BJ (cell line): Measurements from ENCODE around the gene ARHGEF17. TPM values are rescaled to one million over a fixed set of nuclear protein-coding genes. Genes with fewer than 3 reads are reported as not detected.

Source experiments
- CTCF ChIA-PET: fragments of 350-600 bp; formaldehyde crosslinking; extraction: SDS; loops from one replicate; lab custom pipeline; 2021; ENCODE audit warnings: antibody characterized with exemption, inconsistent platforms; lab: Yijun Ruan, JAX
- POLR2A ChIA-PET: fragments of 300-600 bp; sonication (Branson Sonifier 250); formaldehyde crosslinking; extraction: SDS; loops from one replicate; lab custom pipeline; 2021; ENCODE audit warnings: antibody characterized with exemption; lab: Charles Lee
- DNase-seq: peaks from one replicate; pipeline ENCODE4 v3.0.0-alpha.2; 2011; ENCODE audit warnings: low read depth
- H3K27me3 ChIP-seq: 2 replicates; pipeline ENCODE4 v1.6.0; 2011; ENCODE audit warnings: low read length; ENCODE audit not compliant: control insufficient read depth, insufficient read depth
- H3K36me3 ChIP-seq: 2 replicates; pipeline ENCODE4 v1.5.1; 2011; ENCODE audit warnings: low read length; ENCODE audit not compliant: control insufficient read depth, insufficient read depth
- H3K4me3 ChIP-seq: 2 replicates; pipeline ENCODE4 v1.5.1; 2011; ENCODE audit warnings: low read depth, mild to moderate bottlenecking, control low read depth, low read length
- polyA plus RNA-seq: library from polyadenylated mRNA; depleted of rRNA; stranded (reverse); fragments of >200 nt; gene quantifications from 2 replicates; pipeline ENCODE4 v1.2.3, GENCODE V29; 2011
- TF ChIP-seq, protein P1 (sequence below): IDR thresholded peaks from 2 replicates; pipeline ENCODE4 v1.5.1; 2011; ENCODE audit warnings: low read depth, mild to moderate bottlenecking, control low read depth, inconsistent platforms, low read length, moderate library complexity; ENCODE audit not compliant: insufficient read depth

ARHGEF17 gene
- polyA plus RNA-seq, 1 experiment = 85.7 TPM

GRCh38 chr11:73379189-73379880 lies 71.3 kb downstream of the ARHGEF17 start:
- Histone ChIP-seq H3K36me3 (no peaks in the 10 kb centered on the region), H3K4me3 (no peak overlapping the region), H3K27me3 (no peaks in the 10 kb centered on the region)
- no peak for DNase-seq
- ChIA-PET POLR2A (no interaction called here), CTCF (interaction anchor here (0.9 to 1.8 kb wide), 6 partner anchors 17 to 84 kb away, joined by 3 to 8 read pairs (median 4); no protein-coding TSS in a partner anchor)
- TF ChIP-seq, protein P1, sequence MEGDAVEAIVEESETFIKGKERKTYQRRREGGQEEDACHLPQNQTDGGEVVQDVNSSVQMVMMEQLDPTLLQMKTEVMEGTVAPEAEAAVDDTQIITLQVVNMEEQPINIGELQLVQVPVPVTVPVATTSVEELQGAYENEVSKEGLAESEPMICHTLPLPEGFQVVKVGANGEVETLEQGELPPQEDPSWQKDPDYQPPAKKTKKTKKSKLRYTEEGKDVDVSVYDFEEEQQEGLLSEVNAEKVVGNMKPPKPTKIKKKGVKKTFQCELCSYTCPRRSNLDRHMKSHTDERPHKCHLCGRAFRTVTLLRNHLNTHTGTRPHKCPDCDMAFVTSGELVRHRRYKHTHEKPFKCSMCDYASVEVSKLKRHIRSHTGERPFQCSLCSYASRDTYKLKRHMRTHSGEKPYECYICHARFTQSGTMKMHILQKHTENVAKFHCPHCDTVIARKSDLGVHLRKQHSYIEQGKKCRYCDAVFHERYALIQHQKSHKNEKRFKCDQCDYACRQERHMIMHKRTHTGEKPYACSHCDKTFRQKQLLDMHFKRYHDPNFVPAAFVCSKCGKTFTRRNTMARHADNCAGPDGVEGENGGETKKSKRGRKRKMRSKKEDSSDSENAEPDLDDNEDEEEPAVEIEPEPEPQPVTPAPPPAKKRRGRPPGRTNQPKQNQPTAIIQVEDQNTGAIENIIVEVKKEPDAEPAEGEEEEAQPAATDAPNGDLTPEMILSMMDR = no peak

- no peak for DNase-seq
- POLR2A ChIA-PET = no interaction called here
- CTCF ChIA-PET = interaction anchor here (0.9 to 1.8 kb wide), 4 partner anchors 16 to 73 kb away, joined by 3 to 8 read pairs (median 4); no protein-coding TSS in a partner anchor
Observed at GRCh38 chr11:73380331-73380730, 72.3 kb downstream of the ARHGEF17 start.

GRCh38 chr11:73380897-73381410 lies 72.9 kb downstream of the ARHGEF17 start:
- CTCF ChIA-PET = interaction anchor here (2.7 kb wide), 1 partner anchor 13 kb away, joined by 15 read pairs; no protein-coding TSS in a partner anchor
- POLR2A ChIA-PET = no interaction called here
- no peak for DNase-seq
- H3K27me3 ChIP-seq = no peaks in the 10 kb centered on the region
- TF ChIP-seq, protein P1 = no peak
- H3K4me3 ChIP-seq = no peak overlapping the region
- H3K36me3 ChIP-seq = no peaks in the 10 kb centered on the region

More at GRCh38 chr11:73380331-73380730, 72.3 kb downstream of the ARHGEF17 start:
- H3K27me3 ChIP-seq = no peaks in the 10 kb centered on the region
- H3K36me3 ChIP-seq = no peaks in the 10 kb centered on the region
- TF ChIP-seq, protein P1 = no peak
- H3K4me3 ChIP-seq = no peak overlapping the region

DNA sequence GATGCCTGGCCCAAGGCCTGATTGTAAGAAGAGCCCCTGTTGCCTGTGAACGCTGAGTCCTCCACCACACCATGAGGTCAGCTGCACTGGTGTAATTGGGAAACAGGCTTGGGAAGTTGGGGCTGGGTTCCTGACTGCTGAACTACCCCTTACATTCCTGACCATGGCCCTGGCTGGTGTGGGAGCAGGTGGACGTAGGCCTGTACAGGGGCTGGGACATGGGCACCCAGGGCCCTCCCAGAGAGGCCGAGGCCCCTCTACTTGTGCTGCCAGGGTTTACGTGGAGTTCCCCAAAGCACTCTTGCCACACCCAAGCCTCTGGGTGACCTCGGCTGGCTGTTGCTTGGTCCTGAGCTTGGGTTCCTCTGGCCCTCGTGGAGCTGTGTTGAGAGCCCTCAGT lies 73.5 kb downstream of the ARHGEF17 start:
- CTCF ChIA-PET = interaction anchor here (2.7 kb wide), 1 partner anchor 12 kb away, joined by 15 read pairs; no protein-coding TSS in a partner anchor
- no peak for DNase-seq
- Histone ChIP-seq H3K27me3 (no peaks in the 10 kb centered on the region), H3K36me3 (no peaks in the 10 kb centered on the region), H3K4me3 (no peak overlapping the region)
- POLR2A ChIA-PET = no interaction called here
- TF ChIP-seq, protein P1 = no peak

DNA sequence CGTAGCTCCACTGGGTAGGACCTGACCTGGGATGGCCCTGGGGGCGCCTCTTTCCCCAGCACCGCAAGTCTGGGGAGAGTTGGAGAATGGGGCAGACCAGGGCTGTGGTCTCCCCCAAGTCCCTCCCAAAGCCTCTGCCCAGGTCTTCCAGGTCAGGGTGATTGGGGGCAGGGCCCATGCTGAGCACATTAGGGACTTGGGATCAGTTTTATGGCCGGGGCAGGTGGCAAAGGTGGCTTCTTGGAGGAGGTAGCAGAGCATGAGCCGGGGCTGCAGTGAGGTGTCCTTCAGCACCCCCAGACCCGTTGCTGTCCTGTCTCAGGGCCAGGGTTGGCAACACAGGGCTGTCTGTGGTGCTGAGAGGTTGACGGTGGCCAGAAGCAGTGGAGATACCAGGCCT lies 74.1 kb downstream of the ARHGEF17 start:
- CTCF ChIA-PET = interaction anchor here (2.7 kb wide), 1 partner anchor 11 kb away, joined by 15 read pairs; no protein-coding TSS in a partner anchor

More for the DNA sequence above, 74.1 kb downstream of the ARHGEF17 start:
- no peak for DNase-seq
- H3K4me3 ChIP-seq = no peak overlapping the region
- TF ChIP-seq, protein P1 = no peak
- no peaks in the 10 kb centered on the region for H3K36me3 ChIP-seq
- POLR2A ChIA-PET = no interaction called here
- no peaks in the 10 kb centered on the region for H3K27me3 ChIP-seq
